Pancreas (tissue), 10 donors: Measurements from ENCODE around the gene GUCY2C. TPM values are rescaled to one million over a fixed set of nuclear protein-coding genes. Genes with fewer than 3 reads are reported as not detected.
A peak's percentile ranks its signal among the peaks of the same experiment; 100 is the strongest.

Source experiments
- ATAC-seq, 4 donors: fragments of 200-7000 bp; cut with Tn5 transposase; one replicate each; pipeline versions ENCODE4 v1.8.0 to v1.9.1; 2020; ENCODE audit warnings: mild to moderate bottlenecking in 4 of 4, moderate library complexity in 4 of 4
- DNase-seq, 6 donors: peaks; one replicate each; pipeline ENCODE4 v3.0.0-alpha.2; 2020
- FAIRE-seq: peaks from 2 replicates; lab custom pipeline; 2012; peaks lifted over from hg19 to GRCh38; lab: Jason Lieb, UNC
- H3K27ac ChIP-seq, 4 donors: fragments of 200-600 bp; sonication (generic); 1 replicate in 3 of 4; 2 replicates in 1 of 4; pipeline versions ENCODE4 v1.5.0 to v1.8.0; 2020
- H3K27me3 ChIP-seq, 4 donors: fragments of 200-600 bp; one replicate each; pipeline ENCODE4 v1.8.0; 2021
- H3K36me3 ChIP-seq, 3 donors: fragments of 200-600 bp; sonication (generic) in 1 of 3; one replicate each; pipeline versions ENCODE4 v1.5.0 to v1.8.0; 2020 to 2021
- H3K4me1 ChIP-seq, 3 donors: fragments of 200-600 bp; one replicate each; pipeline ENCODE4 v1.8.0; 2021
- H3K4me3 ChIP-seq, 4 donors: fragments of 200-600 bp; sonication (generic) in 2 of 4; one replicate each; pipeline versions ENCODE4 v1.5.0 to v1.8.0; 2020 to 2021
- H3K9me3 ChIP-seq, 4 donors: fragments of 200-600 bp; one replicate each; pipeline ENCODE4 v1.8.0; 2021
- WGBS, 2 donors: extraction: QIAGEN DNeasy Blood & Tissue Kit; methylation state at CpG; one replicate each; pipeline ENCODE4 v1.1.7; 2013; 5-methylcytosine and 5-hydroxymethylcytosine counted together
- intact Hi-C, 3 donors: fragments of 100-400 bp; cut with DNase I; formaldehyde crosslinking; loops; one replicate each; pipeline versions ENCODE4 v1.11.1 to v1.14.2; 2022
- polyA plus RNA-seq, 2 donors: library from polyadenylated mRNA; stranded (reverse); fragments of 200-250 nt; gene quantifications; one replicate each; pipeline ENCODE4 v1.2.3, GENCODE V29; 2013
- total RNA-seq, 6 donors: library from RNA; stranded (reverse); fragmentation: NEBNext Ultra II Directional in 4 of 6; extraction: Animal tissue kit (Norgen Biotek cat#: 25700) in 4 of 6; gene quantifications; one replicate each; pipeline versions ENCODE4 v1.2.1 to v1.2.4, GENCODE V29; 2021 to 2023
- TF ChIP-seq, protein P1 (sequence below), 4 donors: fragments of 200-600 bp; sonication (generic) in 3 of 4; IDR thresholded peaks; one replicate each; pipeline versions ENCODE4 v1.5.0 to v1.8.0; 2021; ENCODE audit warnings: antibody characterized with exemption in 4 of 4
- donor health status: healthy with polysubstance abuse.
- donor health status: DM: no; HTN: no; CAD: no; lungs with moderate emphysema.
- donor health status: DM: no; HTN: no; CAD: no.
- donor health status: control.
- donor health status: control.
- donor health status: Bipolar disorder and iron deficiency.
- donor health status: DM: yes; HTN: yes; CAD: no.
- donor health status: DM: no; HTN: no; CAD: no.
- donor health status: DM: no; HTN: no; CAD: no.
- donor health status: DM: yes; HTN: yes; CAD: no.

GUCY2C gene
- total and polyA plus RNA-seq, 8 donors = 0.02 to 0.08 TPM; not detected in 6

DNA sequence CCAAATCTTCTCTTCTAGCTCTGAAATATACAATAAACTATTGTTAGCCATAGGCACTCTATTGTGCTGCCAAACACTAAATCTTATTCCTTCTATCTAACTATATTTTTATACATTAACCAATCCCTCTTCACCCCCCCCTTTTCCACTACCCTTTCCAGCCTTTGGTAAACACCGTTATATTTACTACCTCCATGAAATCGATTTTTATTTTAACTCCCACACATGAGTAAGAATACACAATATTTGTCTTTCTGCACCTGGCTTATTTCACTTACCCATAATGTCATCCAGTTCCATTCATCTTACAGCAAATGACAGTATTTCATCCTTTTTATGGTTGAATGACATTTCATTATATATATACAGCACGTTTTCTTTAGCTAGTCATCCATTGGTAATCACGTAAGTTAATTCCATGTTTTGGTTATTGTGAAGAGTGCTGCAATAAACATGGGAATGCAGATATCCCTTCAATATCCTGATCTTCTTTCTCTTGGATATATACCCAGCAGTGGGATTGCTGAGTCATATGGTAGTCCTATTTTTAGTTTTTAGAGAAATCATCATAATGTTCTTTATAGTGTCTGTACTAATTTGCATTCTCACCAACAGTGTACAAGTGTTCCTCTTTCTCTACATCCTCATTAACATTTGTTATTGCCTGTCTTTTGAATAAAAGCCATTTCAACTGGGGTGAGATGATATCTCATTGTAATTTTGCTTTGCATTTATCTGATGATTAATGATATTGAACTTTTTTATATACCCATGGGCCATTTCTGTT, 94.5 kb downstream of the GUCY2C start:
- Histone ChIP-seq H3K4me3 (no peak overlapping the region), H3K9me3 (peaks cover 0 to 3% (median 0%) of the 10 kb centered on the region in 4 donors), H3K36me3 (no peaks in the 10 kb centered on the region), H3K27ac (no peak overlapping the region), H3K27me3 (no peaks in the 10 kb centered on the region), H3K4me1 (peaks cover 0 to 10% (median 0%) of the 10 kb centered on the region in 3 donors)
- intact Hi-C loops = no loop called here
- FAIRE-seq (no peak), ATAC-seq (peak; percentile 81 to 92 (median 90)), DNase-seq (no peak)
- 24 to 30% methylated on average over 4 of the region's 4 CpGs for WGBS, 2 donors
- TF ChIP-seq, protein P1, sequence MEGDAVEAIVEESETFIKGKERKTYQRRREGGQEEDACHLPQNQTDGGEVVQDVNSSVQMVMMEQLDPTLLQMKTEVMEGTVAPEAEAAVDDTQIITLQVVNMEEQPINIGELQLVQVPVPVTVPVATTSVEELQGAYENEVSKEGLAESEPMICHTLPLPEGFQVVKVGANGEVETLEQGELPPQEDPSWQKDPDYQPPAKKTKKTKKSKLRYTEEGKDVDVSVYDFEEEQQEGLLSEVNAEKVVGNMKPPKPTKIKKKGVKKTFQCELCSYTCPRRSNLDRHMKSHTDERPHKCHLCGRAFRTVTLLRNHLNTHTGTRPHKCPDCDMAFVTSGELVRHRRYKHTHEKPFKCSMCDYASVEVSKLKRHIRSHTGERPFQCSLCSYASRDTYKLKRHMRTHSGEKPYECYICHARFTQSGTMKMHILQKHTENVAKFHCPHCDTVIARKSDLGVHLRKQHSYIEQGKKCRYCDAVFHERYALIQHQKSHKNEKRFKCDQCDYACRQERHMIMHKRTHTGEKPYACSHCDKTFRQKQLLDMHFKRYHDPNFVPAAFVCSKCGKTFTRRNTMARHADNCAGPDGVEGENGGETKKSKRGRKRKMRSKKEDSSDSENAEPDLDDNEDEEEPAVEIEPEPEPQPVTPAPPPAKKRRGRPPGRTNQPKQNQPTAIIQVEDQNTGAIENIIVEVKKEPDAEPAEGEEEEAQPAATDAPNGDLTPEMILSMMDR (IDR thresholded peaks at IDR 0.05) = no peak

DNA sequence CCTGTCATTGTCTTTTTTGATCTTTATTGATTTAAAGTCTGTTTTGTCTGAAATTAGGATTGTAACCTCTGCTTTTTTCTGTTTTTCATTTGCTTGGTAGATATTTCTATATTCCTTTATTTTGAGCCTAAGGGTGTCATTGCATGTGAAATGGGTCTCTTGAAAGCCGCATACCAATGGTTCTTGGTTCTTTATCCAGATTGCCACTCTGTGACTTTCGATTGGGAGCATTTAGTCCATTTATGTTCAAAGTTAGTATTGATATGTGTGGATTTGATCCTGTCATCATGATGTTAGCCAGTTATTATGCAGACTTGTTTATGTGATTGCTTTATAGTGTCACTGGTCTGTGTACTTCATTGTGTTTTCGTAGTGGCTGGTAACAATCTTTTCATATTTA, 98.9 kb downstream of the GUCY2C start:
- Histone ChIP-seq H3K9me3 (no peaks in the 10 kb centered on the region), H3K36me3 (no peaks in the 10 kb centered on the region), H3K27me3 (no peaks in the 10 kb centered on the region), H3K27ac (no peak overlapping the region), H3K4me1 (peaks cover 0 to 10% (median 0%) of the 10 kb centered on the region in 3 donors), H3K4me3 (no peak overlapping the region)
- DNase-seq (no peak), FAIRE-seq (no peak), ATAC-seq (no peak)
- TF ChIP-seq, protein P1 (IDR thresholded peaks at IDR 0.05) = no peak
- intact Hi-C loops = no loop called here
- WGBS, 2 donors = 94 to 95% methylated on average over 3 of the region's 3 CpGs

DNA sequence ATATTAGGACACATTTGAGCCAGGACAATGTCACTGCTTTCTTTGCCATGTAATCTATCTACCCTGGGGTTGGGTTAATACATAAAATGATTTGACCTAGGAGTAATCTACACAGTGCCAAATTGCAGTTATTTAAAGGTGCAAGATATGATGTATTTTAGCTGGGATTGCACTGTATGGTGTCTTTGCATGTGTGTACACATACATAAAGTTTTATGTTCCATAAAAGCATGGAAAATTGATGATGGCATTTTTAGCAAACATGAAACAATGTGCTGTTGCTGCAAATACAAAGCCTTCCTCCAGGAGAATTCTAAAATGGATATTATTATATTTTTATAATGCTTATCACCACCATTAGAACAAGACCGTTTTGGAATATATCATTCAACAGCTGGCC, 104.7 kb downstream of the GUCY2C start:
- ATAC-seq (peak in 1 of 4 donors; percentile 17), DNase-seq (no peak), FAIRE-seq (no peak)
- Histone ChIP-seq H3K27ac (no peak overlapping the region), H3K9me3 (no peaks in the 10 kb centered on the region), H3K36me3 (no peaks in the 10 kb centered on the region), H3K27me3 (no peaks in the 10 kb centered on the region), H3K4me1 (peaks cover 0 to 6% (median 0%) of the 10 kb centered on the region in 3 donors), H3K4me3 (no peak overlapping the region)
- TF ChIP-seq, protein P1 (IDR thresholded peaks at IDR 0.05) = no peak
- intact Hi-C loops = no loop called here
- WGBS, 2 donors = 27% methylated on average over 1 of the region's 1 CpG

DNA sequence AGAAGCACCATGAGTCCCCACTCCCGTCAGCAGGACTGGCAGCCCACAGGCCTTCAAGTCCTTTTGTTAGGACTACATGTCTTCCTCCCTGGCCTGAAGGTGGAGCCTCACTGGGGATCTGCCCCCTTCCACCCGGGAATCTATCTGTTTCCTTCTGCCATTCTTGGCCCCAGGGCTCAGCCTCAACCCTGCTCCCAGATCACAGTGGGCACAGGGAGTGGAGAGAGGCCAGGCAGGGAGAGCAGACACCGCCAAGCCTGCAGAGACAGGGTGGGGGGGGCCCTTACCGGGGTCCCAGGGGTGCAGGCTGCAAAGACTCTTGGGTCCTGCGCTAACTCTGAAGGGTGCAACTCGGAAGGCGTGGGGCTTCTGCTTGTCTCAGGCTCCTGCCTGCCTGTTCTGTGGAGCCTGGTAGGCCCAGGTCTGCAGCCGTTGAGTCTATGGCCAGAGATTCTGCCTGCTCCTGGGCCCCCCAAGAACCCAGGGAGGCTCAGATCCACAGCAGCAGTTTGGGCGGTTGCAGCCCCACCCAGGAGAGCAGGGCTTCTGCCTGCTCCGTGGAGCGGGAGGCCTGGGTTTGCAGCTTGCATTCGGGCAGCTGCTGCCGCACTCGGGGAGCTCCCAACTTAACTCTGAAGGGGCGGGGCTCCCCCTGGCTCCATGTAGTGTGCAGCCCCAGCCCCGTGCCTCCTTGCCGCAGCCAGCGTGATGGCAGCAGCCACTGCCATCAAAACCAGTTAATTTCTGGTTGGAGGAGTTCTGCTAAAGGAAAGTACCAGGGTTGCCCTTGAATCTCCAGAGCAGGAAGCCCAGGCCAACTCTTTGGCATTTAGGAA, 107.0 kb downstream of the GUCY2C start:
- ATAC-seq = no peak
- H3K27me3 ChIP-seq = no peaks in the 10 kb centered on the region
- H3K27ac ChIP-seq = no peak overlapping the region
- peaks cover 0 to 6% (median 0%) of the 10 kb centered on the region in 3 donors for H3K4me1 ChIP-seq
- TF ChIP-seq, protein P1 (IDR thresholded peaks at IDR 0.05) = no peak
- H3K4me3 ChIP-seq = no peak overlapping the region
- intact Hi-C loops = no loop called here
- WGBS, 2 donors = 91 to 92% methylated on average over 18 of the region's 18 CpGs
- H3K9me3 ChIP-seq = no peaks in the 10 kb centered on the region
- no peaks in the 10 kb centered on the region for H3K36me3 ChIP-seq
- peak in 1 of 6 donors; percentile 53 for DNase-seq
- no peak for FAIRE-seq
